Measurements from ENCODE around the gene FBXO46. TPM values are rescaled to one million over a fixed set of nuclear protein-coding genes. Genes with fewer than 3 reads are reported as not detected.

FBXO46 gene
- total and polyA plus RNA-seq, 2 of the 13 experiments (the other 11 are each of a cell fraction or from before 2014, with no cell fraction given): 6.2 to 6.4 TPM

GRCh38 chr19:45681391-45682015 is 49.2 kb downstream of the FBXO46 start (continued):
- TF ChIP-seq CSRNP2 (CRISPR knock-in tag; conservative IDR thresholded peaks at IDR 0.05; ENCODE audit: low read depth) (no peak), ZNF552 (CRISPR knock-in tag; IDR thresholded peaks at IDR 0.05; ENCODE audit: borderline replicate concordance) (no peak), THYN1 (CRISPR knock-in tag; IDR thresholded peaks at IDR 0.05; ENCODE audit: borderline replicate concordance, low read depth) (no peak), IRF1 (CRISPR knock-in tag; IDR thresholded peaks at IDR 0.05; ENCODE audit: low read depth) (no peak), ELF4 (CRISPR knock-in tag; IDR thresholded peaks at IDR 0.05; ENCODE audit: borderline replicate concordance) (0 out of 2 replicates have a peak, but pooled peaks have one; percentile 48), SIN3A (IDR thresholded peaks at IDR 0.05; ENCODE audit: borderline replicate concordance, low read depth, low read length) (0 out of 2 replicates have a peak, but pooled peaks have one; percentile 1), TOPORS (CRISPR knock-in tag; IDR thresholded peaks at IDR 0.05) (no peak), ARNT (IDR thresholded peaks at IDR 0.05) (no peak), SMAD3 (CRISPR knock-in tag; IDR thresholded peaks at IDR 0.05) (no peak), SP5 (CRISPR knock-in tag; IDR thresholded peaks at IDR 0.05; ENCODE audit: borderline replicate concordance, low read depth) (0 out of 2 replicates have a peak, but pooled peaks have one; percentile 5), ZNF12 (CRISPR knock-in tag; IDR thresholded peaks at IDR 0.05) (no peak), ZBTB26 (CRISPR knock-in tag; IDR thresholded peaks at IDR 0.05; ENCODE audit: borderline replicate concordance) (no peak; the same call in 1 of the 2 replicates), CCDC6 (CRISPR knock-in tag; IDR thresholded peaks at IDR 0.05) (no peak), ZNF276 (CRISPR knock-in tag; IDR thresholded peaks at IDR 0.05; ENCODE audit: low read depth) (no peak), ZNF260 (CRISPR knock-in tag; IDR thresholded peaks at IDR 0.05; ENCODE audit: borderline replicate concordance, low read depth) (no peak), ZNF263 (CRISPR knock-in tag; IDR thresholded peaks at IDR 0.05) (no peak), FLYWCH1 (CRISPR knock-in tag; IDR thresholded peaks at IDR 0.05) (no peak)
- TF ChIP-seq, protein P1, sequence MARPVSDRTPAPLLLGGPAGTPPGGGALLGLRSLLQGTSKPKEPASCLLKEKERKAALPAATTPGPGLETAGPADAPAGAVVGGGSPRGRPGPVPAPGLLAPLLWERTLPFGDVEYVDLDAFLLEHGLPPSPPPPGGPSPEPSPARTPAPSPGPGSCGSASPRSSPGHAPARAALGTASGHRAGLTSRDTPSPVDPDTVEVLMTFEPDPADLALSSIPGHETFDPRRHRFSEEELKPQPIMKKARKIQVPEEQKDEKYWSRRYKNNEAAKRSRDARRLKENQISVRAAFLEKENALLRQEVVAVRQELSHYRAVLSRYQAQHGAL (CRISPR knock-in tag; IDR thresholded peaks at IDR 0.05; ENCODE audit: not compliant biosample characterization): no peak
- TF ChIP-seq, protein P2, sequence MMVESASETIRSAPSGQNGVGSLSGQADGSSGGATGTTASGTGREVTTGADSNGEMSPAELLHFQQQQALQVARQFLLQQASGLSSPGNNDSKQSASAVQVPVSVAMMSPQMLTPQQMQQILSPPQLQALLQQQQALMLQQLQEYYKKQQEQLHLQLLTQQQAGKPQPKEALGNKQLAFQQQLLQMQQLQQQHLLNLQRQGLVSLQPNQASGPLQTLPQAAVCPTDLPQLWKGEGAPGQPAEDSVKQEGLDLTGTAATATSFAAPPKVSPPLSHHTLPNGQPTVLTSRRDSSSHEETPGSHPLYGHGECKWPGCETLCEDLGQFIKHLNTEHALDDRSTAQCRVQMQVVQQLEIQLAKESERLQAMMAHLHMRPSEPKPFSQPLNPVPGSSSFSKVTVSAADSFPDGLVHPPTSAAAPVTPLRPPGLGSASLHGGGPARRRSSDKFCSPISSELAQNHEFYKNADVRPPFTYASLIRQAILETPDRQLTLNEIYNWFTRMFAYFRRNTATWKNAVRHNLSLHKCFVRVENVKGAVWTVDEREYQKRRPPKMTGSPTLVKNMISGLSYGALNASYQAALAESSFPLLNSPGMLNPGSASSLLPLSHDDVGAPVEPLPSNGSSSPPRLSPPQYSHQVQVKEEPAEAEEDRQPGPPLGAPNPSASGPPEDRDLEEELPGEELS (CRISPR knock-in tag; IDR thresholded peaks at IDR 0.05): peak; percentile 72
- TF ChIP-seq, protein P3, sequence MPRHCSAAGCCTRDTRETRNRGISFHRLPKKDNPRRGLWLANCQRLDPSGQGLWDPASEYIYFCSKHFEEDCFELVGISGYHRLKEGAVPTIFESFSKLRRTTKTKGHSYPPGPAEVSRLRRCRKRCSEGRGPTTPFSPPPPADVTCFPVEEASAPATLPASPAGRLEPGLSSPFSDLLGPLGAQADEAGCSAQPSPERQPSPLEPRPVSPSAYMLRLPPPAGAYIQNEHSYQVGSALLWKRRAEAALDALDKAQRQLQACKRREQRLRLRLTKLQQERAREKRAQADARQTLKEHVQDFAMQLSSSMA (CRISPR knock-in tag; IDR thresholded peaks at IDR 0.05): no peak
